Measurements from ENCODE around the gene C1orf146.

C1orf146 gene

DNA sequence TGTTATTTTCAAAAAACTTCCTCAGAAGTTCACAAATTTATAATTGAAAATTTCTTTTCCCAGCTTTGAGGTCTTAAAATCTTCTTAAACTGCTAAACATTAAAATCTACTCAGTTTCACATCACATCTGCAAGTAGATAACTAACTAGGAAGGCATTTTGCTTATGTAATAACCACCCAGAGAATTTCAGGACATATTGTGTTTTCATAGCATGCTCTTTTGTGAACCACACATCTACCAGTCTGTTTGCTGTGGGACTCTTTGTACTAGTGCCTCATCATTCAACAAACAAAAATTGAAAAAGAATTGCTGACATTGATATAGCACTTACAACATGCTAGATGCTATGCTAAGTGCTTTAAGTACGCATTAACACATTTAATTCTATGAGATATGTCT is 31.6 kb upstream of the C1orf146 start:
- Histone ChIP-seq H3K27me3 (ENCODE audit: control insufficient read depth in 3 of 3, insufficient read depth in 3 of 3, low read depth in 1 of 3, low read length in 3 of 3) (no peaks in the 10 kb centered on the region), H3K36me3 (replicated peaks in 1 of 2; ENCODE audit: control insufficient read depth in 2 of 2, insufficient read depth in 2 of 2, low read length in 2 of 2) (no peaks in the 10 kb centered on the region), H4K8ac (ENCODE audit: low read depth, low read length) (no peak overlapping the region), H2BK120ac (ENCODE audit: low read depth, low read length) (no peak overlapping the region), H4K91ac (ENCODE audit: low read depth, low read length, poor library complexity) (no peak overlapping the region), H2AK5ac (ENCODE audit: low read depth, low read length) (no peak overlapping the region), H3K18ac (ENCODE audit: low read length) (no peak overlapping the region), H2BK5ac (ENCODE audit: low read length) (no peak overlapping the region), H3K4me3 (ENCODE audit: low read length in 2 of 2) (no peak overlapping the region), H3K4me2 (ENCODE audit: insufficient read depth, low read length, poor library complexity, severe bottlenecking) (no peak overlapping the region), H2BK15ac (ENCODE audit: low read length) (no peak overlapping the region), H3K14ac (ENCODE audit: low read length) (no peak overlapping the region), H3K4ac (ENCODE audit: low read length) (no peak overlapping the region), H3K79me1 (ENCODE audit: low read depth, low read length) (peaks cover 1% of the 10 kb centered on the region), H3K27ac (replicated peaks; ENCODE audit: low read length) (no peak overlapping the region), H3K9me3 (replicated peaks in 1 of 2; ENCODE audit: control insufficient read depth in 2 of 2, insufficient read depth in 1 of 2, low read depth in 1 of 2, low read length in 2 of 2) (peaks cover 0 to 3% of the 10 kb centered on the region in 2 donors), H2BK12ac (ENCODE audit: low read length) (no peak overlapping the region), H3K9ac (ENCODE audit: low read depth, low read length, poor library complexity) (no peak overlapping the region), H2AFZ (ENCODE audit: low read length) (no peak overlapping the region), H3K4me1 (ENCODE audit: control insufficient read depth in 2 of 2, insufficient read depth in 1 of 2, low read depth in 1 of 2, low read length in 2 of 2) (peaks cover 0 to 5% of the 10 kb centered on the region in 2 donors), H3K23ac (ENCODE audit: low read depth, low read length, poor library complexity) (no peak overlapping the region)
- no CpG with 5 or more reads among the region's 1 CpG for WGBS, 2 donors (ENCODE audit: extremely low coverage in 2 of 2, insufficient read length in 2 of 2, insufficient replicate concordance in 1 of 2)
- DNase-seq (ENCODE audit: low spot score), result no peak

DNA sequence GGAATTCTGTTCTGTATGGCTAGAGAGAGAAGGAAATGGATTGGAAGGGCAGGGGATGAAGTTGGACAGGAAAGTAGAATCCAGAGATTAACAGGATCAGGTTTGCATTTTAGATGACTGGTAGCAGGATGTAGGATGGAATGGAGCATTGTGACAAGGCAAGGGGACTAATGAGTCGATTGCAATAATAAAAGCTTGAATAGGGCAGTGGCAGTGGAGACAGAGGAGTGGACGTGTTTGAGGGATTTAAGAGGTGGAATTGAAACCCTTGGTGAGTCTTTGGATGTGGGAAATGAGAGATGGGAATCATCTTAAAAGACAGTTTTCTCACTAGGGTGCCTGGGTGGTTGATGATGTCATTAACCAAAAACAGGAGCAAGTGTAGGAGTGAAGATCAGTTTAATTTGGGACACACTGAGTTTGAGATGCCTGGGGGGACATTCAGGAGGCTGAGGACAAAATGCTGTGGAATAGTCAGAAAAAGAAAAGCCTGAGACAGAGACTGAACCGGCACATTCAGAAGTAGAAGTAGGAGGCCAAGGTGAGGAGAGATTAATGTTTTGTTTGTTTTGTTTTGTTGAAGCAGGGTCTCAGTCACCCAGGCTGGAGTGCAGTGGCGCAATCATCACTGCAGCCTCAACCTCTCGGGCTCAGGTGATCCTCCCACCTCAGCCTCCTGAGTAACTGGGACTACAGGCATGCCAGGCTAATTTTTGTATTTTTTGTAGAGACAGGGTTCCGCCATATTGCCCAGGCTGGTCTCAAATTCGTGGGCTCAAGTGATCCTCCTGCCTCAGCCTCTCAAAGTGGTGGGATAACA is 29.1 kb upstream of the C1orf146 start:
- no CpG with 5 or more reads among the region's 7 CpGs for WGBS, 2 donors (ENCODE audit: extremely low coverage in 2 of 2, insufficient read length in 2 of 2, insufficient replicate concordance in 1 of 2)
- Histone ChIP-seq H2BK15ac (ENCODE audit: low read length) (no peak overlapping the region), H2BK12ac (ENCODE audit: low read length) (no peak overlapping the region), H3K27ac (replicated peaks; ENCODE audit: low read length) (no peak overlapping the region), H3K4me2 (ENCODE audit: insufficient read depth, low read length, poor library complexity, severe bottlenecking) (no peak overlapping the region), H3K36me3 (replicated peaks in 1 of 2; ENCODE audit: control insufficient read depth in 2 of 2, insufficient read depth in 2 of 2, low read length in 2 of 2) (no peaks in the 10 kb centered on the region), H3K9ac (ENCODE audit: low read depth, low read length, poor library complexity) (no peak overlapping the region), H2AK5ac (ENCODE audit: low read depth, low read length) (no peak overlapping the region), H3K79me1 (ENCODE audit: low read depth, low read length) (peaks cover 1% of the 10 kb centered on the region), H2BK5ac (ENCODE audit: low read length) (no peak overlapping the region), H4K91ac (ENCODE audit: low read depth, low read length, poor library complexity) (no peak overlapping the region), H2AFZ (ENCODE audit: low read length) (no peak overlapping the region), H3K9me3 (replicated peaks in 1 of 2; ENCODE audit: control insufficient read depth in 2 of 2, insufficient read depth in 1 of 2, low read depth in 1 of 2, low read length in 2 of 2) (no peaks in the 10 kb centered on the region), H4K8ac (ENCODE audit: low read depth, low read length) (no peak overlapping the region), H3K4me3 (ENCODE audit: low read length in 2 of 2) (no peak overlapping the region), H3K27me3 (ENCODE audit: control insufficient read depth in 3 of 3, insufficient read depth in 3 of 3, low read depth in 1 of 3, low read length in 3 of 3) (no peaks in the 10 kb centered on the region), H3K23ac (ENCODE audit: low read depth, low read length, poor library complexity) (no peak overlapping the region), H3K4me1 (ENCODE audit: control insufficient read depth in 2 of 2, insufficient read depth in 1 of 2, low read depth in 1 of 2, low read length in 2 of 2) (peaks cover 0 to 5% of the 10 kb centered on the region in 2 donors), H2BK120ac (ENCODE audit: low read depth, low read length) (no peak overlapping the region), H3K14ac (ENCODE audit: low read length) (no peak overlapping the region), H3K18ac (ENCODE audit: low read length) (no peak overlapping the region), H3K4ac (ENCODE audit: low read length) (no peak overlapping the region)
- DNase-seq (ENCODE audit: low spot score), result no peak

DNA sequence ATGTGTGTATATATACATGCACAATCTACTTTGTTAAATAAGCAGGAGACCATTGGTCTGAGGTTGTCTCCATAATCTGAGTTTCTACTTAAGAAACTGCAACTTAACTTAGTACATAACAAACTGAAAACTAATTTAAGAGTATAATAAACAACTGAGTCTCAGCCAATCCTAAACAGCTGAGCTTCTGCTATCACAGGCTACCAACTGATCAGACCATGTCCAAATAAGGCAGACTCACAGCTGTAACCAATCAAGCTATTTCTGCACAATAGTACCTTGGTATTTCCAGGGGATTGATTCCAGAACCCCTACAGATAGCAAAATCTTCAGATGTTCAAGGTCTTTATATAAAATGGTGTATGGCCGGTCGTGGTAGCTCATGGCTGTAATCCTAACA is 26.0 kb upstream of the C1orf146 start:
- no peak for DNase-seq (ENCODE audit: low spot score)
- no peaks in the 10 kb centered on the region for H3K27me3 ChIP-seq (ENCODE audit: control insufficient read depth in 3 of 3, insufficient read depth in 3 of 3, low read depth in 1 of 3, low read length in 3 of 3)
- H3K18ac ChIP-seq (ENCODE audit: low read length), result no peak overlapping the region
- H3K36me3 ChIP-seq (replicated peaks in 1 of 2; ENCODE audit: control insufficient read depth in 2 of 2, insufficient read depth in 2 of 2, low read length in 2 of 2), result no peaks in the 10 kb centered on the region
- no peak overlapping the region for H2BK12ac ChIP-seq (ENCODE audit: low read length)
- H3K4me3 ChIP-seq (ENCODE audit: low read length in 2 of 2), result no peak overlapping the region
- H3K79me1 ChIP-seq (ENCODE audit: low read depth, low read length), result no peaks in the 10 kb centered on the region
- no peak overlapping the region for H2AK5ac ChIP-seq (ENCODE audit: low read depth, low read length)
- no peak overlapping the region for H3K27ac ChIP-seq (replicated peaks; ENCODE audit: low read length)
- no peak overlapping the region for H4K8ac ChIP-seq (ENCODE audit: low read depth, low read length)
- no peak overlapping the region for H2BK15ac ChIP-seq (ENCODE audit: low read length)
- no CpG with 5 or more reads among the region's 2 CpGs for WGBS, 2 donors (ENCODE audit: extremely low coverage in 2 of 2, insufficient read length in 2 of 2, insufficient replicate concordance in 1 of 2)
- peak overlapping the region; percentile 49 for H2AFZ ChIP-seq (ENCODE audit: low read length)
- no peak overlapping the region for H4K91ac ChIP-seq (ENCODE audit: low read depth, low read length, poor library complexity)
- no peak overlapping the region for H3K23ac ChIP-seq (ENCODE audit: low read depth, low read length, poor library complexity)
- H2BK5ac ChIP-seq (ENCODE audit: low read length), result no peak overlapping the region
- H3K9me3 ChIP-seq (replicated peaks in 1 of 2; ENCODE audit: control insufficient read depth in 2 of 2, insufficient read depth in 1 of 2, low read depth in 1 of 2, low read length in 2 of 2), result no peaks in the 10 kb centered on the region
- no peak overlapping the region for H3K4ac ChIP-seq (ENCODE audit: low read length)
- no peaks in the 10 kb centered on the region for H3K4me1 ChIP-seq (ENCODE audit: control insufficient read depth in 2 of 2, insufficient read depth in 1 of 2, low read depth in 1 of 2, low read length in 2 of 2)
- no peak overlapping the region for H3K4me2 ChIP-seq (ENCODE audit: insufficient read depth, low read length, poor library complexity, severe bottlenecking)
- H3K9ac ChIP-seq (ENCODE audit: low read depth, low read length, poor library complexity), result no peak overlapping the region
- H2BK120ac ChIP-seq (ENCODE audit: low read depth, low read length), result no peak overlapping the region
- H3K14ac ChIP-seq (ENCODE audit: low read length), result no peak overlapping the region

DNA sequence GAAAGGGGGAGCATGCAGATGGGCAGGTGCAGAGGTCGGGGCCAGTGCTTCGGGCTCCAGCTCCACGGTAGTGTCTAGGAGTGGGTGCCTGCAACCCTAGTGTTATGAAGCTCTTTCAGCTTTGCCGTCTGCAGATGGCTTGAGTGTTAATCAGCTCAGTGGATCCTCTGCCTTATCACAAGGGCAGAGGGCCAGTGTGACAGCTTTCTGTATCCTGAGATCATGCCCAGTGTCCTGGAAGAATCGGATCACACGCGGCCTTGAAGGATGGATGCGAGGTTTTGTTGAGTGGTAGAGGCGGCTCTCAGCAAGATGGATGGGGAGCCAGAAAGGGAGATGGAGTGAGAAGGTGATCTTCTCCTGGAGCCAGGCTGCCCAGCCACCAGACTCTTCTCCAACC is 25.5 kb upstream of the C1orf146 start:
- H4K91ac ChIP-seq (ENCODE audit: low read depth, low read length, poor library complexity), result no peak overlapping the region
- no peaks in the 10 kb centered on the region for H3K4me1 ChIP-seq (ENCODE audit: control insufficient read depth in 2 of 2, insufficient read depth in 1 of 2, low read depth in 1 of 2, low read length in 2 of 2)
- H3K9ac ChIP-seq (ENCODE audit: low read depth, low read length, poor library complexity), result no peak overlapping the region
- no peak overlapping the region for H2BK12ac ChIP-seq (ENCODE audit: low read length)
- H3K79me1 ChIP-seq (ENCODE audit: low read depth, low read length), result no peaks in the 10 kb centered on the region
- no peak overlapping the region for H3K18ac ChIP-seq (ENCODE audit: low read length)
- no peak overlapping the region for H3K4me3 ChIP-seq (ENCODE audit: low read length in 2 of 2)
- no peak overlapping the region for H2BK120ac ChIP-seq (ENCODE audit: low read depth, low read length)
- H3K14ac ChIP-seq (ENCODE audit: low read length), result no peak overlapping the region
- H4K8ac ChIP-seq (ENCODE audit: low read depth, low read length), result no peak overlapping the region
- no peak overlapping the region for H3K4me2 ChIP-seq (ENCODE audit: insufficient read depth, low read length, poor library complexity, severe bottlenecking)
- no peak overlapping the region for H3K23ac ChIP-seq (ENCODE audit: low read depth, low read length, poor library complexity)
- no peak overlapping the region for H3K27ac ChIP-seq (replicated peaks; ENCODE audit: low read length)
- DNase-seq (ENCODE audit: low spot score), result no peak
- peak overlapping the region; percentile 49 for H2AFZ ChIP-seq (ENCODE audit: low read length)
- H2BK5ac ChIP-seq (ENCODE audit: low read length), result no peak overlapping the region
- no peak overlapping the region for H2BK15ac ChIP-seq (ENCODE audit: low read length)
- H3K9me3 ChIP-seq (replicated peaks in 1 of 2; ENCODE audit: control insufficient read depth in 2 of 2, insufficient read depth in 1 of 2, low read depth in 1 of 2, low read length in 2 of 2), result no peaks in the 10 kb centered on the region
- no peaks in the 10 kb centered on the region for H3K27me3 ChIP-seq (ENCODE audit: control insufficient read depth in 3 of 3, insufficient read depth in 3 of 3, low read depth in 1 of 3, low read length in 3 of 3)
- H3K36me3 ChIP-seq (replicated peaks in 1 of 2; ENCODE audit: control insufficient read depth in 2 of 2, insufficient read depth in 2 of 2, low read length in 2 of 2), result no peaks in the 10 kb centered on the region
- H2AK5ac ChIP-seq (ENCODE audit: low read depth, low read length), result no peak overlapping the region
- whole genome bisulfite sequencing, 2 donors (ENCODE audit: extremely low coverage in 2 of 2, insufficient read length in 2 of 2, insufficient replicate concordance in 1 of 2), result no CpG with 5 or more reads among the region's 9 CpGs
- H3K4ac ChIP-seq (ENCODE audit: low read length), result no peak overlapping the region

All from neuronal stem cell (in vitro differentiated cells).